ENCODE results near the gene ZNF362. TPM values are rescaled to one million over a fixed set of nuclear protein-coding genes. Genes with fewer than 3 reads are reported as not detected.

Gene ZNF362
- total RNA-seq, 1 donor from 2014 or later = 69.8 TPM

DNA sequence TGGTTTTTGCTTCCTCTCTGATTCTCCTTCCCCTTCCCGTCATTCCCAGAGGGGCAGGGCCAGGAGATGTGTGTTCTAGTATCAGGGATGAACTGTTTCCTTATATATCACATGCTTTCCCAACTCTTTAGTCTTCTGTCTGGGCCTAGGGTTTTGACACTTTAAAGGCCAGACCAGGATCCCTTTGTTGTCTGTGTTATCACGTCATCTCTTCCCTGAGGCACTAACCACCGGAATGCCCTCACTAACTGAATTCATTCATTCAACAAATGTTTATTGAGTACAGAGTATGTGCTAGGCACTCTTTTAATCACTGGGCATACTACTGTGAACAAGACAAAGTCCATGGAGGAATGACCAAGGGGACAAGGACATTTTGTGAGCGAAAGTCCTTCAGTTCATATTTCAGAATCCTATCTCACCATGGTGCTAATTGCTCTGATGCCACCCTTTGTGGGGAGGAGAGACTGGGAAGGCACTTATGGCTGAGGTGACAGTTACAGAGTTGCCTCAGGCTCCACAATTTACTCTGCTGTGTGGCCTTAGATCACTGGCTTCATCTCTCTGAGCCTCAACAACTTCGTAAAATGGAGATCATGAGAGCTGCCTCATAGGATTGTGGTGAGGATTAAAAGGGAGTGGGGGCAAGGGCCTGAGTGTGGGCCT lies 12.0 kb upstream of the ZNF362 start:
- TF ChIP-seq, protein P1, sequence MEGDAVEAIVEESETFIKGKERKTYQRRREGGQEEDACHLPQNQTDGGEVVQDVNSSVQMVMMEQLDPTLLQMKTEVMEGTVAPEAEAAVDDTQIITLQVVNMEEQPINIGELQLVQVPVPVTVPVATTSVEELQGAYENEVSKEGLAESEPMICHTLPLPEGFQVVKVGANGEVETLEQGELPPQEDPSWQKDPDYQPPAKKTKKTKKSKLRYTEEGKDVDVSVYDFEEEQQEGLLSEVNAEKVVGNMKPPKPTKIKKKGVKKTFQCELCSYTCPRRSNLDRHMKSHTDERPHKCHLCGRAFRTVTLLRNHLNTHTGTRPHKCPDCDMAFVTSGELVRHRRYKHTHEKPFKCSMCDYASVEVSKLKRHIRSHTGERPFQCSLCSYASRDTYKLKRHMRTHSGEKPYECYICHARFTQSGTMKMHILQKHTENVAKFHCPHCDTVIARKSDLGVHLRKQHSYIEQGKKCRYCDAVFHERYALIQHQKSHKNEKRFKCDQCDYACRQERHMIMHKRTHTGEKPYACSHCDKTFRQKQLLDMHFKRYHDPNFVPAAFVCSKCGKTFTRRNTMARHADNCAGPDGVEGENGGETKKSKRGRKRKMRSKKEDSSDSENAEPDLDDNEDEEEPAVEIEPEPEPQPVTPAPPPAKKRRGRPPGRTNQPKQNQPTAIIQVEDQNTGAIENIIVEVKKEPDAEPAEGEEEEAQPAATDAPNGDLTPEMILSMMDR (IDR thresholded peaks at IDR 0.05; ENCODE audit: partially characterized antibody, unreplicated experiment) = no peak
- H3K27ac Mint-ChIP-seq (ENCODE audit: unreplicated experiment) = no peak overlapping the region
- H3K4me1 Mint-ChIP-seq (ENCODE audit: low read depth, unreplicated experiment) = no peaks in the 10 kb centered on the region
- no peaks in the 10 kb centered on the region for H3K9me3 Mint-ChIP-seq (ENCODE audit: unreplicated experiment)
- H3K27me3 Mint-ChIP-seq (ENCODE audit: unreplicated experiment) = peaks cover 4% of the 10 kb centered on the region
- no peak overlapping the region for H3K4me3 Mint-ChIP-seq (ENCODE audit: unreplicated experiment)
- DNase-seq = no peak
- no peaks in the 10 kb centered on the region for H3K36me3 Mint-ChIP-seq (ENCODE audit: unreplicated experiment)

DNA sequence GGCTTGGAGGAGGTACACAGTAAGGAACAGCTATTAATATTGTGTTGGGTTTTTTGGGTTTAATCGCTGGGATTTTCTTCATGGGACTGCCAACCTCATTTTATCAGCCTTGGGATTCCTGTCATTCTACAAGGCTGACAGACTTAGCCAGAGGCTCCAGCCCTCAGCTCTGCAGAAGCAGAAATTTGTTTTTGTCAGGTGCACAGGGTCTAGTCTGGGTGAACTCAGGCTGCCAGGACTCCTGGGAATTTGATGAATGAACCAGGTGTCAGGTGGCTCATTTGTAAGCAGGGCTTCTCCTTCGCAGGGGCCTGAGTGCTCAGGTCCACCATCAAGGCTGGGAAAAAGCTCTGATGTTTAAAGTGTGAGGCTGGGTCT lies 11.5 kb upstream of the ZNF362 start:
- H3K9me3 Mint-ChIP-seq (ENCODE audit: unreplicated experiment) = no peaks in the 10 kb centered on the region
- TF ChIP-seq, protein P1 (IDR thresholded peaks at IDR 0.05; ENCODE audit: partially characterized antibody, unreplicated experiment) = no peak
- no peak overlapping the region for H3K4me3 Mint-ChIP-seq (ENCODE audit: unreplicated experiment)
- peaks cover 4% of the 10 kb centered on the region for H3K27me3 Mint-ChIP-seq (ENCODE audit: unreplicated experiment)
- no peaks in the 10 kb centered on the region for H3K4me1 Mint-ChIP-seq (ENCODE audit: low read depth, unreplicated experiment)
- DNase-seq = no peak
- H3K36me3 Mint-ChIP-seq (ENCODE audit: unreplicated experiment) = no peaks in the 10 kb centered on the region
- no peak overlapping the region for H3K27ac Mint-ChIP-seq (ENCODE audit: unreplicated experiment)

DNA sequence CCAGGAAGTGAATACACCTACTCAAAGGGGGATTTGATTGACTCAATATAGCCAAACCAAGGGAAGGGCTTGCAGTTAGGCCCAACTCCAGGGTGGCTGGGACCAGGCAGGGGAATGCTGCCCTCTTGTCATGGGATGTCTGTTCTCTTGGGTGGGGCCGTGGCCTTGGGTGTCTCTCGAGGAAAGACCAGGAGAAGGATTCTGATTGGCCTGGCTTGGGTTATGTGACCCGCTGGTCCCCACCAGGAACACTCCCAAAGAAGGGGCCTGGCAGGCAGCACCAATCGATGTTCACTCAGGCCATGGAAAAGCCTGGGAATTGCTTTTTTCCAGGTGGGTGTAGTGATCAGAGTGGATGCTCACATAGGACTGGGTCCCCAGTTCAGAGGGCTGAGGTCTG lies 10.1 kb upstream of the ZNF362 start:
- Mint-ChIP-seq H3K27me3 (ENCODE audit: unreplicated experiment) (peaks cover 5% of the 10 kb centered on the region), H3K9me3 (ENCODE audit: unreplicated experiment) (peaks cover 4% of the 10 kb centered on the region), H3K27ac (ENCODE audit: unreplicated experiment) (no peak overlapping the region), H3K4me3 (ENCODE audit: unreplicated experiment) (no peak overlapping the region), H3K4me1 (ENCODE audit: low read depth, unreplicated experiment) (no peaks in the 10 kb centered on the region), H3K36me3 (ENCODE audit: unreplicated experiment) (peaks cover 9% of the 10 kb centered on the region)
- DNase-seq = no peak
- TF ChIP-seq, protein P1 (IDR thresholded peaks at IDR 0.05; ENCODE audit: partially characterized antibody, unreplicated experiment) = no peak

DNA sequence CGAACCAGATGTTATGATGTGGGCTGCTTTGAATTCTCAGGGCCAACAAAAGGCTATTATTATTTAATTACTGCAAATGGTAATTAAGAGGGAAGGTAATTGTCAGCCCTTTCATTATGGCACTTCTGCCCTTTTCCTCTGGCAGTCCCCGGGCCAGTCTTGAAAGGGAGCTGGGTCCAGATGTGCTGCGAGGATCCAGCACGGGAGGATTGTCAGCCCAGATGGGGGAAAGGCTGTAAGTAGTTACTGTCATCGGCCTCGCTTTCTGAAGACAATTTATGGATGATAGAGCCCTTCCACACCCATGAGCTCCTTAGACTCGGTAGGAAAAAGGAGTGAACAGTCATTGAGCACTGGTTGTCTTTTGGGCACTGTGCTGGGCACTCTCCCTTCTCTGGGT lies 8.7 kb upstream of the ZNF362 start:
- peaks cover 9% of the 10 kb centered on the region for H3K27me3 Mint-ChIP-seq (ENCODE audit: unreplicated experiment)
- no peak overlapping the region for H3K4me3 Mint-ChIP-seq (ENCODE audit: unreplicated experiment)
- H3K36me3 Mint-ChIP-seq (ENCODE audit: unreplicated experiment) = peaks cover 9% of the 10 kb centered on the region
- no peak for DNase-seq
- no peaks in the 10 kb centered on the region for H3K4me1 Mint-ChIP-seq (ENCODE audit: low read depth, unreplicated experiment)
- H3K27ac Mint-ChIP-seq (ENCODE audit: unreplicated experiment) = no peak overlapping the region
- TF ChIP-seq, protein P1 (IDR thresholded peaks at IDR 0.05; ENCODE audit: partially characterized antibody, unreplicated experiment) = no peak
- H3K9me3 Mint-ChIP-seq (ENCODE audit: unreplicated experiment) = peaks cover 4% of the 10 kb centered on the region

DNA sequence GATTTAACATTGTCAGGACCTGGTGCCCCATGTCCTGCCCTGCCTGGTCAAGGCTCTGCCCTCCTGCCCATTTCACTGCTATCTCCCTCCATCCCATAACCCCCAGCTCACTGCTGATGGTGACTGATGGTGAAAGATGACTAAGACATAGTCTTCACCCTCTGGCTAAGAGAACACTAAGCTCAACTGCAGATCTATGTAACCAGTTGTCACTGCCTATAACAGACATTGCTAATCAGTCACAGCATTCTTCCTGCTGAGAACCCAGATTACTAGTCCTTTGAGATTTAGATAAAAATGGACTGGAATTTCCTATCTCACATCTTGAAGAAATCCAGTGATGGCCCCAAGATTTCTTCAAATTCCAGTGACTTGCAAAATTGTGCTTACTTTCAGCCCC lies 8.0 kb upstream of the ZNF362 start:
- TF ChIP-seq, protein P1 (IDR thresholded peaks at IDR 0.05; ENCODE audit: partially characterized antibody, unreplicated experiment) = no peak
- H3K27ac Mint-ChIP-seq (ENCODE audit: unreplicated experiment) = no peak overlapping the region

More for the DNA sequence above, 8.0 kb upstream of the ZNF362 start:
- peaks cover 9% of the 10 kb centered on the region for H3K27me3 Mint-ChIP-seq (ENCODE audit: unreplicated experiment)
- no peak overlapping the region for H3K4me3 Mint-ChIP-seq (ENCODE audit: unreplicated experiment)
- peaks cover 4% of the 10 kb centered on the region for H3K9me3 Mint-ChIP-seq (ENCODE audit: unreplicated experiment)
- H3K36me3 Mint-ChIP-seq (ENCODE audit: unreplicated experiment) = peaks cover 9% of the 10 kb centered on the region
- DNase-seq = no peak
- no peaks in the 10 kb centered on the region for H3K4me1 Mint-ChIP-seq (ENCODE audit: low read depth, unreplicated experiment)

All from glutamatergic neuron (in vitro differentiated cells).